CD14-positive monocyte (primary cell): ENCODE measurements around the gene ATP2B1. TPM values are rescaled to one million over a fixed set of nuclear protein-coding genes. Genes with fewer than 3 reads are reported as not detected.

Experiments used
- DNase-seq, 3 donors: peaks; one replicate each; pipeline ENCODE4 v3.0.0-alpha.2; 2011 to 2022
- H2AFZ ChIP-seq: 2 replicates; pipeline ENCODE4 v1.6.0; 2012; ENCODE audit warnings: mild to moderate bottlenecking, low read depth, low read length, inconsistent platforms; ENCODE audit not compliant: insufficient read depth, poor library complexity, severe bottlenecking
- H3K27ac ChIP-seq, 2 donors: 1 replicate in 1 of 2; 2 replicates in 1 of 2; pipeline ENCODE4 v1.5.1; 2012 to 2013; ENCODE audit warnings: low read length in 2 of 2, control low read depth in 1 of 2, inconsistent platforms in 1 of 2, low read depth in 1 of 2, mild to moderate bottlenecking in 1 of 2
- H3K27me3 ChIP-seq, 2 donors: one replicate each; pipeline versions ENCODE4 v1.6.0 to v1.6.1; 2011 to 2013; ENCODE audit warnings: low read length in 2 of 2; ENCODE audit not compliant: control insufficient read depth in 2 of 2, insufficient read depth in 2 of 2
- H3K36me3 ChIP-seq, 2 donors: replicated peaks in 1 of 2; 1 replicate in 1 of 2; 2 replicates in 1 of 2; pipeline versions ENCODE4 v1.5.1 to v1.6.1; 2012 to 2013; ENCODE audit warnings: low read length in 2 of 2, control low read depth in 1 of 2, inconsistent platforms in 1 of 2, mild to moderate bottlenecking in 1 of 2; ENCODE audit not compliant: insufficient read depth in 2 of 2, control insufficient read depth in 1 of 2
- H3K4me1 ChIP-seq, 2 donors: 1 replicate in 1 of 2; 2 replicates in 1 of 2; pipeline versions ENCODE4 v1.5.1 to v1.6.1; 2012 to 2013; ENCODE audit warnings: low read length in 2 of 2, control low read depth in 1 of 2, inconsistent platforms in 1 of 2, mild to moderate bottlenecking in 1 of 2, moderate library complexity in 1 of 2; ENCODE audit not compliant: insufficient read depth in 2 of 2, control insufficient read depth in 1 of 2
- H3K4me2 ChIP-seq: replicated peaks from 2 replicates; pipeline ENCODE3; 2012; ENCODE audit warnings: low read length, moderate library complexity, mild to moderate bottlenecking; ENCODE audit not compliant: poor library complexity, severe bottlenecking; ENCODE audit errors: extremely low read depth
- H3K4me3 ChIP-seq, 3 experiments: fragments of 200-600 bp in 1 of 3; sonication (generic) in 1 of 3; replicated peaks in 1 of 3; 1 replicate in 2 of 3; 2 replicates in 1 of 3; pipeline ENCODE4 v1.5.1; 2011 to 2013; ENCODE audit warnings: low read length in 3 of 3, mild to moderate bottlenecking in 3 of 3, control low read depth in 2 of 3, low read depth in 2 of 3, inconsistent platforms in 1 of 3, moderate library complexity in 1 of 3
- H3K79me2 ChIP-seq: 2 replicates; pipeline ENCODE4 v1.6.0; 2012; ENCODE audit warnings: mild to moderate bottlenecking, control low read depth, inconsistent platforms, low read length, moderate library complexity; ENCODE audit not compliant: insufficient read depth
- H3K9ac ChIP-seq: 2 replicates; pipeline ENCODE4 v1.6.0; 2017; ENCODE audit warnings: low read length, mild to moderate bottlenecking; ENCODE audit not compliant: insufficient read depth, poor library complexity, severe bottlenecking
- H3K9me3 ChIP-seq, 2 donors: replicated peaks in 1 of 2; 1 replicate in 1 of 2; 2 replicates in 1 of 2; pipeline versions ENCODE4 v1.5.1 to v1.6.1; 2012 to 2013; ENCODE audit warnings: low read length in 2 of 2, control low read depth in 1 of 2; ENCODE audit not compliant: control insufficient read depth in 1 of 2, insufficient read depth in 1 of 2
- H4K20me1 ChIP-seq: 2 replicates; pipeline ENCODE4 v1.6.0; 2012; ENCODE audit warnings: mild to moderate bottlenecking, low read length, control low read depth, moderate library complexity; ENCODE audit not compliant: insufficient read depth
- H3K27ac Mint-ChIP-seq, 7 donors: one replicate each; pipeline ENCODE4 v1.8.0; 2020; ENCODE audit warnings: mild to moderate bottlenecking in 7 of 7, mixed read lengths in 7 of 7, moderate library complexity in 6 of 7, inconsistent platforms in 2 of 7
- H3K27me3 Mint-ChIP-seq, 3 donors: one replicate each; pipeline ENCODE4 v1.8.0; 2021 to 2022; ENCODE audit warnings: low read depth in 3 of 3, mild to moderate bottlenecking in 3 of 3, mixed read lengths in 3 of 3, moderate library complexity in 3 of 3, inconsistent platforms in 1 of 3
- H3K36me3 Mint-ChIP-seq, 2 donors: one replicate each; pipeline ENCODE4 v1.8.0; 2020; ENCODE audit warnings: mixed read lengths in 2 of 2, inconsistent platforms in 1 of 2, mild to moderate bottlenecking in 1 of 2
- H3K4me1 Mint-ChIP-seq: one replicate; pipeline ENCODE4 v1.8.0; 2020; ENCODE audit warnings: mild to moderate bottlenecking, mixed read lengths
- H3K4me3 Mint-ChIP-seq, 2 donors: one replicate each; pipeline ENCODE4 v1.8.0; 2020; ENCODE audit warnings: mild to moderate bottlenecking in 2 of 2, mixed read lengths in 2 of 2, moderate library complexity in 1 of 2
- H3K9me3 Mint-ChIP-seq, 7 donors: one replicate each; pipeline ENCODE4 v1.8.0; 2020 to 2022; ENCODE audit warnings: mixed read lengths in 7 of 7, mild to moderate bottlenecking in 6 of 7, moderate library complexity in 6 of 7, inconsistent platforms in 2 of 7
- WGBS: methylation state at CpG from one replicate; pipeline ENCODE4 v1.1.5; 2013; ENCODE audit warnings: missing lambda C conversion rate; ENCODE audit not compliant: insufficient coverage; 5-methylcytosine and 5-hydroxymethylcytosine counted together
- intact Hi-C, 2 donors: fragments of 100-400 bp; cut with micrococcal nuclease; formaldehyde crosslinking; loops; one replicate each; pipeline versions ENCODE4 v1.15.0 to v1.15.1; 2023
- polyA plus RNA-seq, 3 donors: library from polyadenylated mRNA; depleted of rRNA in 1 of 3; unstranded in 2 of 3; stranded (reverse) in 1 of 3; fragments of 300-500 nt in 2 of 3; fragments of >200 nt in 1 of 3; fragmentation: Illumina TruSeq in 2 of 3; gene quantifications; 1 replicate in 2 of 3; 2 replicates in 1 of 3; pipeline ENCODE4 v1.2.3, GENCODE V29; 2012 to 2021
- TF ChIP-seq, protein P1 (sequence below): fragments of 200-600 bp; IDR thresholded peaks from one replicate; pipeline ENCODE4 v1.8.0; 2022; ENCODE audit warnings: antibody characterized with exemption, mild to moderate bottlenecking

Gene ATP2B1
- polyA plus RNA-seq, 3 donors = 35.9 to 59.3 (median 53.9) TPM

DNA sequence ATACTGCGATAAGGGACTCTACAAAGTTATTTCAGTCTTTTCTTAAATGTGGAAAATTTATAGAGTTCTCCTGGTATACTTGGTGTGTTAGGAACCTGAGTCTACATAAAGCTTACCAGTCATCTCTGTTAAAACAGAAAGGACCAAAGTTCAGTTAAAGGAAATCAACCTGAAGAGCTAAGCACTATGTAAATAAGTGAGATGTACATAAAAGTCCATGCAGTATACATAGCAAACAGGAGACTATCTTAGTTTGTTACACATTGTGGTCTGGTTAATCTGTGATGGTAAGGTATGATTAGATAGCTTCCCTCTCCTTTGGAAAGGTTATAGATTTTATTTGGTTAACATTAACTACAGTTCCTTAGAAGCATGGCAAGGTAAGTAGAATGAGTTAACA lies 75.9 kb downstream of the ATP2B1 start:
- no peak overlapping the region for H3K9ac ChIP-seq
- intact Hi-C loops = no loop called here

DNA sequence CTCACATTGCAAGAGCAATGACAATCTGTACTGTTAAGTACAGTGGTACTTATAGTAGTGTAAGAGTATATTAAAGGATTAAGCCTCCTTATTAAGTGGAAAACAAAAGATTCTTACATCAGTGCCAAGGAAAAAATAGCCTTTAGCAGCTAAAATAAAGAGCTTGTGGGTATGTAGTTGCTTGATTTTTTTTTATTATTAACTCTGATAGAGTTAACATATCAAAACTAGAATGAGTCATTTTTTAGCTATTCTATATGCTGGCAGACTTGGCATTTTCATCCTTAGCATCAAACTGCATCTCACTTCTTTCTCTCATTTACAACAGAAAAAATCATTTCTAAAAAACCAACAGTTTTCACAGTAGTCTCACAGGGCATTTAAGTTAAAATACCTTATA lies 86.5 kb downstream of the ATP2B1 start:
- Histone ChIP-seq H3K9me3 (no peaks in the 10 kb centered on the region), H3K4me3 (no peak overlapping the region), H3K27me3 (no peaks in the 10 kb centered on the region), H3K9ac (no peak overlapping the region), H4K20me1 (peaks cover 26% of the 10 kb centered on the region), H3K4me1 (no peaks in the 10 kb centered on the region), H3K4me2 (no peak overlapping the region), H2AFZ (no peak overlapping the region), H3K79me2 (no peaks in the 10 kb centered on the region), H3K36me3 (peaks cover 47 to 84% of the 10 kb centered on the region in 2 donors), H3K27ac (no peak overlapping the region)
- intact Hi-C loops = no loop called here
- H3K4me1 Mint-ChIP-seq = no peaks in the 10 kb centered on the region
- TF ChIP-seq, protein P1, sequence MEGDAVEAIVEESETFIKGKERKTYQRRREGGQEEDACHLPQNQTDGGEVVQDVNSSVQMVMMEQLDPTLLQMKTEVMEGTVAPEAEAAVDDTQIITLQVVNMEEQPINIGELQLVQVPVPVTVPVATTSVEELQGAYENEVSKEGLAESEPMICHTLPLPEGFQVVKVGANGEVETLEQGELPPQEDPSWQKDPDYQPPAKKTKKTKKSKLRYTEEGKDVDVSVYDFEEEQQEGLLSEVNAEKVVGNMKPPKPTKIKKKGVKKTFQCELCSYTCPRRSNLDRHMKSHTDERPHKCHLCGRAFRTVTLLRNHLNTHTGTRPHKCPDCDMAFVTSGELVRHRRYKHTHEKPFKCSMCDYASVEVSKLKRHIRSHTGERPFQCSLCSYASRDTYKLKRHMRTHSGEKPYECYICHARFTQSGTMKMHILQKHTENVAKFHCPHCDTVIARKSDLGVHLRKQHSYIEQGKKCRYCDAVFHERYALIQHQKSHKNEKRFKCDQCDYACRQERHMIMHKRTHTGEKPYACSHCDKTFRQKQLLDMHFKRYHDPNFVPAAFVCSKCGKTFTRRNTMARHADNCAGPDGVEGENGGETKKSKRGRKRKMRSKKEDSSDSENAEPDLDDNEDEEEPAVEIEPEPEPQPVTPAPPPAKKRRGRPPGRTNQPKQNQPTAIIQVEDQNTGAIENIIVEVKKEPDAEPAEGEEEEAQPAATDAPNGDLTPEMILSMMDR = no peak
- H3K27ac Mint-ChIP-seq = no peak overlapping the region
- H3K4me3 Mint-ChIP-seq = no peak overlapping the region
- peaks cover 63 to 66% of the 10 kb centered on the region in 2 donors for H3K36me3 Mint-ChIP-seq
- H3K9me3 Mint-ChIP-seq = no peaks in the 10 kb centered on the region
- no peaks in the 10 kb centered on the region for H3K27me3 Mint-ChIP-seq
- no peak for DNase-seq

More for the DNA sequence above, 75.9 kb downstream of the ATP2B1 start:
- H3K27ac ChIP-seq = no peak overlapping the region
- H4K20me1 ChIP-seq = peaks cover 59% of the 10 kb centered on the region
- no peak overlapping the region for H3K4me3 ChIP-seq
- no peak for DNase-seq
- WGBS = no CpG with 5 or more reads among the region's 1 CpG
- no peaks in the 10 kb centered on the region for H3K4me1 ChIP-seq
- Mint-ChIP-seq H3K27me3 (no peaks in the 10 kb centered on the region), H3K27ac (no peak overlapping the region), H3K4me3 (no peak overlapping the region), H3K4me1 (no peaks in the 10 kb centered on the region), H3K36me3 (peaks cover 78 to 81% of the 10 kb centered on the region in 2 donors), H3K9me3 (peaks cover 0 to 2% (median 0%) of the 10 kb centered on the region in 7 donors)
- H3K36me3 ChIP-seq = peaks cover 64 to 88% of the 10 kb centered on the region in 2 donors
- no peaks in the 10 kb centered on the region for H3K9me3 ChIP-seq
- no peak overlapping the region for H3K4me2 ChIP-seq
- H2AFZ ChIP-seq = no peak overlapping the region
- peaks cover 3% of the 10 kb centered on the region for H3K79me2 ChIP-seq
- H3K27me3 ChIP-seq = no peaks in the 10 kb centered on the region
- TF ChIP-seq, protein P1 = no peak
